ENCODE data around the gene NRXN3. TPM values are rescaled to one million over a fixed set of nuclear protein-coding genes. Genes with fewer than 3 reads are reported as not detected.
"Not testable (repeated sequence)": the region's sequence is repeated elsewhere in the genome, so short reads cannot be mapped to it uniquely, and the experiment has no call there.

The NRXN3 gene
- total RNA-seq, 1 donor from 2014 or later: 11.4 TPM

GRCh38 chr14:78524196-78524595 is 354.0 kb downstream of the NRXN3 start:
- H3K9me3 Mint-ChIP-seq: no peaks in the 10 kb centered on the region
- no peak overlapping the region for H3K27ac Mint-ChIP-seq
- H3K4me3 Mint-ChIP-seq: no peak overlapping the region
- H3K27me3 Mint-ChIP-seq (ENCODE audit: low read depth): peaks cover 4% of the 10 kb centered on the region
- no peak for DNase-seq (ENCODE audit: low spot score in 2 of 2, unreplicated experiment in 2 of 2)
- no peaks in the 10 kb centered on the region for H3K4me1 Mint-ChIP-seq
- TF ChIP-seq CTCF (IDR thresholded peaks at IDR 0.05; ENCODE audit: unreplicated experiment): no peak
- no peaks in the 10 kb centered on the region for H3K36me3 Mint-ChIP-seq

GRCh38 chr14:78524766-78525165 is 354.6 kb downstream of the NRXN3 start:
- H3K4me3 Mint-ChIP-seq: no peak overlapping the region
- H3K27me3 Mint-ChIP-seq (ENCODE audit: low read depth): peaks cover 4% of the 10 kb centered on the region
- DNase-seq (ENCODE audit: low spot score in 2 of 2, unreplicated experiment in 2 of 2): no peak
- no peaks in the 10 kb centered on the region for H3K9me3 Mint-ChIP-seq
- TF ChIP-seq CTCF (IDR thresholded peaks at IDR 0.05; ENCODE audit: unreplicated experiment): no peak
- H3K27ac Mint-ChIP-seq: no peak overlapping the region
- no peaks in the 10 kb centered on the region for H3K4me1 Mint-ChIP-seq
- H3K36me3 Mint-ChIP-seq: no peaks in the 10 kb centered on the region

- DNase-seq (ENCODE audit: low spot score in 2 of 2, unreplicated experiment in 2 of 2): peak; percentile 23 to 53
- Mint-ChIP-seq H3K27me3 (ENCODE audit: low read depth) (peaks cover 9% of the 10 kb centered on the region), H3K4me3 (no peak overlapping the region)
Observed at GRCh38 chr14:78530078-78530477, 359.9 kb downstream of the NRXN3 start.

GRCh38 chr14:78534141-78534540 is 364.0 kb downstream of the NRXN3 start:
- DNase-seq (ENCODE audit: low spot score in 2 of 2, unreplicated experiment in 2 of 2): no peak
- Mint-ChIP-seq H3K36me3 (no peaks in the 10 kb centered on the region), H3K27ac (no peak overlapping the region), H3K9me3 (peaks cover 5% of the 10 kb centered on the region), H3K27me3 (ENCODE audit: low read depth) (peaks cover 5% of the 10 kb centered on the region), H3K4me1 (no peaks in the 10 kb centered on the region), H3K4me3 (no peak overlapping the region)
- TF ChIP-seq CTCF (IDR thresholded peaks at IDR 0.05; ENCODE audit: unreplicated experiment): no peak

More at GRCh38 chr14:78530078-78530477, 359.9 kb downstream of the NRXN3 start:
- Mint-ChIP-seq H3K9me3 (no peaks in the 10 kb centered on the region), H3K27ac (no peak overlapping the region), H3K4me1 (no peaks in the 10 kb centered on the region), H3K36me3 (no peaks in the 10 kb centered on the region)
- TF ChIP-seq CTCF (IDR thresholded peaks at IDR 0.05; ENCODE audit: unreplicated experiment): no peak

GRCh38 chr14:78535041-78535440 is 364.9 kb downstream of the NRXN3 start:
- no peak for TF ChIP-seq CTCF (IDR thresholded peaks at IDR 0.05; ENCODE audit: unreplicated experiment)
- Mint-ChIP-seq H3K27me3 (ENCODE audit: low read depth) (peaks cover 5% of the 10 kb centered on the region), H3K27ac (no peak overlapping the region)

GRCh38 chr14:78541788-78542187 is 371.6 kb downstream of the NRXN3 start:
- not testable (repeated sequence) for H3K27me3 Mint-ChIP-seq (ENCODE audit: low read depth); H3K4me1 Mint-ChIP-seq; H3K4me3 Mint-ChIP-seq; DNase-seq (ENCODE audit: low spot score in 2 of 2, unreplicated experiment in 2 of 2); H3K36me3 Mint-ChIP-seq; H3K27ac Mint-ChIP-seq
- H3K9me3 Mint-ChIP-seq: peaks cover 24% of the 10 kb centered on the region

More at GRCh38 chr14:78535041-78535440, 364.9 kb downstream of the NRXN3 start:
- no peak for DNase-seq (ENCODE audit: low spot score in 2 of 2, unreplicated experiment in 2 of 2)
- H3K4me3 Mint-ChIP-seq: no peak overlapping the region
- H3K36me3 Mint-ChIP-seq: no peaks in the 10 kb centered on the region
- no peaks in the 10 kb centered on the region for H3K4me1 Mint-ChIP-seq
- peaks cover 13% of the 10 kb centered on the region for H3K9me3 Mint-ChIP-seq

Measured in mesothelial cell of epicardium (in vitro differentiated cells).